K562 (cell line): ENCODE data around the gene TIPARP. TPM values are rescaled to one million over a fixed set of nuclear protein-coding genes. Genes with fewer than 3 reads are reported as not detected.

Source experiments
- ATAC-seq: fragments of 200-7000 bp; cut with Tn5 transposase; 3 replicates; pipeline ENCODE4 v1.9.1; 2020; ENCODE audit warnings: moderate library complexity
- BruUV-seq: library from RNA; stranded (reverse); fragments of 400-500 nt; replicated peaks from 2 replicates; lab custom pipeline; 2021; lab: Mats Ljungman, UMichigan
- CTCF ChIA-PET: fragments of 300-600 bp; formaldehyde crosslinking; extraction: SDS; loops from one replicate; lab custom pipeline; 2021; ENCODE audit warnings: low intra/inter-chr PET ratio; lab: Yijun Ruan, JAX
- POLR2A ChIA-PET: fragments of 300-600, 350-650 bp; sonication (Branson Sonifier 250); formaldehyde crosslinking; extraction: SDS; loops from one replicate; lab custom pipeline; 2021; ENCODE audit warnings: antibody characterized with exemption, inconsistent platforms; lab: Yijun Ruan, JAX
- DNase-seq, 4 experiments: peaks; one replicate each; pipeline versions ENCODE4 v3.0.0 to v3.0.0-alpha.2; 2011 to 2018; ENCODE audit warnings: low spot score in 3 of 4, mixed read lengths in 3 of 4; ENCODE audit errors: extremely low read depth in 1 of 4
- FAIRE-seq: peaks from 2 replicates; lab custom pipeline; 2011; peaks lifted over from hg19 to GRCh38; lab: Jason Lieb, UNC
- H2AFZ ChIP-seq: 2 replicates; pipeline ENCODE4 v1.6.0; 2011; ENCODE audit warnings: low read depth, low read length, control low read depth, inconsistent platforms
- H3K27ac ChIP-seq: fragments of 200-600 bp; 3 replicates; pipeline ENCODE4 v1.8.0; 2011; ENCODE audit warnings: low read depth, mild to moderate bottlenecking, control low read depth, inconsistent platforms, low read length, moderate library complexity, mixed read lengths; ENCODE audit errors: extremely low read depth
- H3K27me3 ChIP-seq, 2 experiments: fragments of 300-600 bp in 1 of 2; 2 replicates in 1 of 2; 3 replicates in 1 of 2; pipeline versions ENCODE4 v1.6.0 to v1.8.0; 2011; ENCODE audit warnings: inconsistent platforms in 2 of 2, low read length in 2 of 2, mild to moderate bottlenecking in 1 of 2, mixed read lengths in 1 of 2, moderate library complexity in 1 of 2; ENCODE audit not compliant: control insufficient read depth in 2 of 2, insufficient read depth in 2 of 2
- H3K36me3 ChIP-seq: fragments of 300-600 bp; 3 replicates; pipeline ENCODE4 v1.8.0; 2011; ENCODE audit warnings: mild to moderate bottlenecking, low read length, inconsistent platforms; ENCODE audit not compliant: control insufficient read depth, insufficient read depth
- H3K4me1 ChIP-seq, 2 experiments: fragments of 200-600 bp in 1 of 2; replicated peaks in 1 of 2; 2 replicates in 1 of 2; 3 replicates in 1 of 2; pipeline versions ENCODE4 v1.5.1 to v1.8.0; 2011; ENCODE audit warnings: inconsistent platforms in 2 of 2, low read length in 2 of 2, mild to moderate bottlenecking in 1 of 2, mixed read lengths in 1 of 2, moderate library complexity in 1 of 2; ENCODE audit not compliant: control insufficient read depth in 2 of 2, insufficient read depth in 2 of 2
- H3K4me2 ChIP-seq: 2 replicates; pipeline ENCODE4 v1.6.1; 2011; ENCODE audit warnings: low read length, control low read depth, inconsistent platforms, mixed read lengths; ENCODE audit not compliant: insufficient read depth
- H3K4me3 ChIP-seq: fragments of 200-600 bp; sonication (generic), shearing (Covaris generic); 2 replicates; pipeline ENCODE4 v1.5.1; 2016; ENCODE audit warnings: control low read depth, inconsistent platforms
- H3K79me2 ChIP-seq: fragments of 200-600 bp; 3 replicates; pipeline ENCODE4 v1.8.0; 2011; ENCODE audit warnings: low read length, inconsistent platforms; ENCODE audit not compliant: control insufficient read depth, insufficient read depth
- H3K9ac ChIP-seq, 2 experiments: 2 replicates each; pipeline versions ENCODE4 v1.6.0 to v1.6.1; 2011; ENCODE audit warnings: low read depth in 2 of 2, low read length in 2 of 2, control low read depth in 1 of 2, inconsistent platforms in 1 of 2, mild to moderate bottlenecking in 1 of 2, mixed read lengths in 1 of 2; ENCODE audit not compliant: insufficient read depth in 1 of 2
- H3K9me1 ChIP-seq: one replicate; pipeline ENCODE4 v1.6.0; 2011; ENCODE audit warnings: inconsistent platforms, mild to moderate bottlenecking, low read length, moderate library complexity; ENCODE audit not compliant: control insufficient read depth, insufficient read depth
- H3K9me3 ChIP-seq: replicated peaks from 2 replicates; pipeline ENCODE4 v1.5.1; 2011; ENCODE audit warnings: low read depth, low read length, inconsistent platforms; ENCODE audit not compliant: control insufficient read depth, insufficient read depth
- H4K20me1 ChIP-seq: replicated peaks from 2 replicates; pipeline ENCODE4 v1.6.1; 2011; ENCODE audit warnings: low read length, inconsistent platforms, mixed read lengths; ENCODE audit not compliant: control insufficient read depth, insufficient read depth
- CXXC5 ChIP-seq: fragments of 250-450 bp; sonication (Bioruptor Pico); IDR thresholded peaks from 2 replicates; pipeline ENCODE4 v1.8.0; 2022; ENCODE audit warnings: inconsistent platforms, mild to moderate bottlenecking, moderate library complexity
- NCOA1 ChIP-seq: fragments of 450-650 bp; IDR thresholded peaks from 2 replicates; pipeline ENCODE4 v1.6.1; 2016; ENCODE audit warnings: low read depth
- SIX5 ChIP-seq, 2 experiments: IDR thresholded peaks; 2 replicates each; pipeline ENCODE4 v1.6.1; 2011; ENCODE audit warnings: low read length in 2 of 2, borderline replicate concordance in 1 of 2, low read depth in 1 of 2, mild to moderate bottlenecking in 1 of 2, moderate library complexity in 1 of 2; ENCODE audit not compliant: insufficient read depth in 1 of 2
- SMARCA5 ChIP-seq: fragments of 450-650 bp; IDR thresholded peaks from 2 replicates; pipeline ENCODE4 v1.6.1; 2016
- ZC3H11A ChIP-seq: IDR thresholded peaks from 2 replicates; pipeline ENCODE4 v1.6.1; 2012; ENCODE audit warnings: low read depth, low read length, improper control_type of control experiment
- ZNF282 ChIP-seq: sonication (generic); formaldehyde crosslinking; IDR thresholded peaks from 2 replicates; pipeline ENCODE4 v1.8.1; 2023; ENCODE audit warnings: missing genetic modification reagents
- ZNF77 ChIP-seq: fragments of 250-450 bp; sonication (Bioruptor Pico); IDR thresholded peaks from 2 replicates; pipeline ENCODE4 v1.5.0; 2020
- WGBS: fragments of 100-300 bp; shearing (Covaris generic); methylation state at CpG from one replicate; pipeline ENCODE4 v1.1.6; 2016; ENCODE audit warnings: low coverage, mixed read lengths; ENCODE audit not compliant: insufficient coverage; ENCODE audit errors: missing lambda C conversion rate; 5-methylcytosine and 5-hydroxymethylcytosine counted together
- in situ Hi-C: fragments of 300-500 bp; cut with MboI; formaldehyde crosslinking; loops from 4 replicates; pipeline ENCODE4 v1.15.0; 2018; ENCODE audit warnings: inconsistent platforms, mixed read lengths
- intact Hi-C: fragments of 100-400 bp; cut with micrococcal nuclease; formaldehyde crosslinking; loops from 2 replicates; pipeline ENCODE4 v1.14.2; 2022
- polyA plus RNA-seq, 8 experiments: library from polyadenylated mRNA; depleted of rRNA in 4 of 8; stranded (reverse) in 5 of 8; unstranded in 3 of 8; fragments of >200 nt; fragmentation: Nextera tagmentation in 2 of 8; fragmentation: Illumina TruSeq in 1 of 8; extraction: Ambion mirVana in 2 of 8; extraction: Trizol in 1 of 8; gene quantifications; 2 replicates each; pipeline versions ENCODE4 v1.2.1 to v1.2.3, GENCODE V29; 2011 to 2014; ENCODE audit warnings: inconsistent platforms in 1 of 8, missing spikeins in 1 of 8
- total RNA-seq, 7 experiments: library from RNA; depleted of rRNA in 6 of 7; stranded (reverse); fragments of >200 nt in 6 of 7; fragmentation: Illumina TruSeq in 2 of 7; extraction: Trizol in 2 of 7; gene quantifications; 2 replicates each; pipeline versions ENCODE4 v1.2.1 to v1.2.3, GENCODE V29; 2011 to 2021; ENCODE audit warnings: low replicate concordance in 1 of 7
- TF ChIP-seq, protein P1 (sequence below), 2 experiments: fragments of 450-650 bp; IDR thresholded peaks; 2 replicates each; pipeline ENCODE4 v1.6.1; 2016
- TF ChIP-seq, protein P2 (sequence below): fragments of 450-650 bp; conservative IDR thresholded peaks from 2 replicates; pipeline ENCODE4 v1.6.1; 2016; ENCODE audit warnings: missing genetic modification characterization, low read depth, mild to moderate bottlenecking, missing compliant biosample characterization, moderate library complexity
- TF ChIP-seq, protein P3 (sequence below): fragments of 450-650 bp; IDR thresholded peaks from 2 replicates; pipeline ENCODE4 v1.6.1; 2016; ENCODE audit warnings: mild to moderate bottlenecking, moderate library complexity

Gene TIPARP
- total and polyA plus RNA-seq, 9 of the 15 experiments (the other 6 are each of a cell fraction or from before 2014, with no cell fraction given), result 2.4 to 29.4 (median 15.1) TPM

DNA sequence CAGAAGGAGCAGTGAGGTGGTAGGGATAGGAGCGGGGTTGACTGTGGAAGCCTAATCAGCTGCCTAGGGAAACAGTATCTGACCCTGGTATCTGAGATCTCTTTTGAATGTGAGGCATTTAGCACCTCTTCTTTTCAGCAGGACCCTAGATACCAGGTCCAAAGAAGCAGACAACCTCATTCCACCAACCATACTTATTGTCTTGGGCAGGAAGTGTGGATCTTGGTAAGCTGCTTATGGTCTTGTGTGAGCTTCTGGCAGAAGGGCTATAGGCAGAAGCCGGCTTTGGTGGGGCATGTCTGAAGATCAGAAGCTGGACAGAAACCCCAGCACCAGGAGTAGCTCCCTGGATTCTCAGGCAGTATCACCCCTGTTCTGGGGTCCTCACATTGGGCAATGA, 65.6 kb downstream of the TIPARP start:
- Histone ChIP-seq H3K27me3 (no peaks in the 10 kb centered on the region), H3K4me2 (no peak overlapping the region), H3K36me3 (no peaks in the 10 kb centered on the region), H3K4me1 (peaks cover 0 to 4% of the 10 kb centered on the region in 2 experiments; a peak in 1 of 5 replicates), H4K20me1 (no peaks in the 10 kb centered on the region), H2AFZ (no peak overlapping the region), H3K79me2 (no peaks in the 10 kb centered on the region), H3K9me3 (no peaks in the 10 kb centered on the region), H3K4me3 (no peak overlapping the region), H3K9me1 (no peaks in the 10 kb centered on the region), H3K9ac (no peak overlapping the region), H3K27ac (no peak overlapping the region)
- 19% methylated on average over 2 of the region's 2 CpGs for WGBS
- no peak for TF ChIP-seq NCOA1
- TF ChIP-seq ZNF77 (CRISPR knock-in tag), result no peak
- no peak for TF ChIP-seq ZC3H11A
- TF ChIP-seq CXXC5 (CRISPR knock-in tag), result no peak
- TF ChIP-seq, protein P1, sequence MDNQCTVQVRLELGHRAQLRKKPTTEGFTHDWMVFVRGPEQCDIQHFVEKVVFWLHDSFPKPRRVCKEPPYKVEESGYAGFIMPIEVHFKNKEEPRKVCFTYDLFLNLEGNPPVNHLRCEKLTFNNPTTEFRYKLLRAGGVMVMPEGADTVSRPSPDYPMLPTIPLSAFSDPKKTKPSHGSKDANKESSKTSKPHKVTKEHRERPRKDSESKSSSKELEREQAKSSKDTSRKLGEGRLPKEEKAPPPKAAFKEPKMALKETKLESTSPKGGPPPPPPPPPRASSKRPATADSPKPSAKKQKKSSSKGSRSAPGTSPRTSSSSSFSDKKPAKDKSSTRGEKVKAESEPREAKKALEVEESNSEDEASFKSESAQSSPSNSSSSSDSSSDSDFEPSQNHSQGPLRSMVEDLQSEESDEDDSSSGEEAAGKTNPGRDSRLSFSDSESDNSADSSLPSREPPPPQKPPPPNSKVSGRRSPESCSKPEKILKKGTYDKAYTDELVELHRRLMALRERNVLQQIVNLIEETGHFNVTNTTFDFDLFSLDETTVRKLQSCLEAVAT (IDR thresholded peaks at IDR 0.05), result no peak
- TF ChIP-seq SIX5 (IDR thresholded peaks at IDR 0.05; ENCODE audit: borderline replicate concordance in 1 of 2, insufficient read depth in 1 of 2, low read depth in 1 of 2, low read length in 2 of 2), result no peak
- no peak for TF ChIP-seq SMARCA5
- TF ChIP-seq, protein P2, sequence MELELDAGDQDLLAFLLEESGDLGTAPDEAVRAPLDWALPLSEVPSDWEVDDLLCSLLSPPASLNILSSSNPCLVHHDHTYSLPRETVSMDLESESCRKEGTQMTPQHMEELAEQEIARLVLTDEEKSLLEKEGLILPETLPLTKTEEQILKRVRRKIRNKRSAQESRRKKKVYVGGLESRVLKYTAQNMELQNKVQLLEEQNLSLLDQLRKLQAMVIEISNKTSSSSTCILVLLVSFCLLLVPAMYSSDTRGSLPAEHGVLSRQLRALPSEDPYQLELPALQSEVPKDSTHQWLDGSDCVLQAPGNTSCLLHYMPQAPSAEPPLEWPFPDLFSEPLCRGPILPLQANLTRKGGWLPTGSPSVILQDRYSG (tag), result no peak
- TF ChIP-seq, protein P3, sequence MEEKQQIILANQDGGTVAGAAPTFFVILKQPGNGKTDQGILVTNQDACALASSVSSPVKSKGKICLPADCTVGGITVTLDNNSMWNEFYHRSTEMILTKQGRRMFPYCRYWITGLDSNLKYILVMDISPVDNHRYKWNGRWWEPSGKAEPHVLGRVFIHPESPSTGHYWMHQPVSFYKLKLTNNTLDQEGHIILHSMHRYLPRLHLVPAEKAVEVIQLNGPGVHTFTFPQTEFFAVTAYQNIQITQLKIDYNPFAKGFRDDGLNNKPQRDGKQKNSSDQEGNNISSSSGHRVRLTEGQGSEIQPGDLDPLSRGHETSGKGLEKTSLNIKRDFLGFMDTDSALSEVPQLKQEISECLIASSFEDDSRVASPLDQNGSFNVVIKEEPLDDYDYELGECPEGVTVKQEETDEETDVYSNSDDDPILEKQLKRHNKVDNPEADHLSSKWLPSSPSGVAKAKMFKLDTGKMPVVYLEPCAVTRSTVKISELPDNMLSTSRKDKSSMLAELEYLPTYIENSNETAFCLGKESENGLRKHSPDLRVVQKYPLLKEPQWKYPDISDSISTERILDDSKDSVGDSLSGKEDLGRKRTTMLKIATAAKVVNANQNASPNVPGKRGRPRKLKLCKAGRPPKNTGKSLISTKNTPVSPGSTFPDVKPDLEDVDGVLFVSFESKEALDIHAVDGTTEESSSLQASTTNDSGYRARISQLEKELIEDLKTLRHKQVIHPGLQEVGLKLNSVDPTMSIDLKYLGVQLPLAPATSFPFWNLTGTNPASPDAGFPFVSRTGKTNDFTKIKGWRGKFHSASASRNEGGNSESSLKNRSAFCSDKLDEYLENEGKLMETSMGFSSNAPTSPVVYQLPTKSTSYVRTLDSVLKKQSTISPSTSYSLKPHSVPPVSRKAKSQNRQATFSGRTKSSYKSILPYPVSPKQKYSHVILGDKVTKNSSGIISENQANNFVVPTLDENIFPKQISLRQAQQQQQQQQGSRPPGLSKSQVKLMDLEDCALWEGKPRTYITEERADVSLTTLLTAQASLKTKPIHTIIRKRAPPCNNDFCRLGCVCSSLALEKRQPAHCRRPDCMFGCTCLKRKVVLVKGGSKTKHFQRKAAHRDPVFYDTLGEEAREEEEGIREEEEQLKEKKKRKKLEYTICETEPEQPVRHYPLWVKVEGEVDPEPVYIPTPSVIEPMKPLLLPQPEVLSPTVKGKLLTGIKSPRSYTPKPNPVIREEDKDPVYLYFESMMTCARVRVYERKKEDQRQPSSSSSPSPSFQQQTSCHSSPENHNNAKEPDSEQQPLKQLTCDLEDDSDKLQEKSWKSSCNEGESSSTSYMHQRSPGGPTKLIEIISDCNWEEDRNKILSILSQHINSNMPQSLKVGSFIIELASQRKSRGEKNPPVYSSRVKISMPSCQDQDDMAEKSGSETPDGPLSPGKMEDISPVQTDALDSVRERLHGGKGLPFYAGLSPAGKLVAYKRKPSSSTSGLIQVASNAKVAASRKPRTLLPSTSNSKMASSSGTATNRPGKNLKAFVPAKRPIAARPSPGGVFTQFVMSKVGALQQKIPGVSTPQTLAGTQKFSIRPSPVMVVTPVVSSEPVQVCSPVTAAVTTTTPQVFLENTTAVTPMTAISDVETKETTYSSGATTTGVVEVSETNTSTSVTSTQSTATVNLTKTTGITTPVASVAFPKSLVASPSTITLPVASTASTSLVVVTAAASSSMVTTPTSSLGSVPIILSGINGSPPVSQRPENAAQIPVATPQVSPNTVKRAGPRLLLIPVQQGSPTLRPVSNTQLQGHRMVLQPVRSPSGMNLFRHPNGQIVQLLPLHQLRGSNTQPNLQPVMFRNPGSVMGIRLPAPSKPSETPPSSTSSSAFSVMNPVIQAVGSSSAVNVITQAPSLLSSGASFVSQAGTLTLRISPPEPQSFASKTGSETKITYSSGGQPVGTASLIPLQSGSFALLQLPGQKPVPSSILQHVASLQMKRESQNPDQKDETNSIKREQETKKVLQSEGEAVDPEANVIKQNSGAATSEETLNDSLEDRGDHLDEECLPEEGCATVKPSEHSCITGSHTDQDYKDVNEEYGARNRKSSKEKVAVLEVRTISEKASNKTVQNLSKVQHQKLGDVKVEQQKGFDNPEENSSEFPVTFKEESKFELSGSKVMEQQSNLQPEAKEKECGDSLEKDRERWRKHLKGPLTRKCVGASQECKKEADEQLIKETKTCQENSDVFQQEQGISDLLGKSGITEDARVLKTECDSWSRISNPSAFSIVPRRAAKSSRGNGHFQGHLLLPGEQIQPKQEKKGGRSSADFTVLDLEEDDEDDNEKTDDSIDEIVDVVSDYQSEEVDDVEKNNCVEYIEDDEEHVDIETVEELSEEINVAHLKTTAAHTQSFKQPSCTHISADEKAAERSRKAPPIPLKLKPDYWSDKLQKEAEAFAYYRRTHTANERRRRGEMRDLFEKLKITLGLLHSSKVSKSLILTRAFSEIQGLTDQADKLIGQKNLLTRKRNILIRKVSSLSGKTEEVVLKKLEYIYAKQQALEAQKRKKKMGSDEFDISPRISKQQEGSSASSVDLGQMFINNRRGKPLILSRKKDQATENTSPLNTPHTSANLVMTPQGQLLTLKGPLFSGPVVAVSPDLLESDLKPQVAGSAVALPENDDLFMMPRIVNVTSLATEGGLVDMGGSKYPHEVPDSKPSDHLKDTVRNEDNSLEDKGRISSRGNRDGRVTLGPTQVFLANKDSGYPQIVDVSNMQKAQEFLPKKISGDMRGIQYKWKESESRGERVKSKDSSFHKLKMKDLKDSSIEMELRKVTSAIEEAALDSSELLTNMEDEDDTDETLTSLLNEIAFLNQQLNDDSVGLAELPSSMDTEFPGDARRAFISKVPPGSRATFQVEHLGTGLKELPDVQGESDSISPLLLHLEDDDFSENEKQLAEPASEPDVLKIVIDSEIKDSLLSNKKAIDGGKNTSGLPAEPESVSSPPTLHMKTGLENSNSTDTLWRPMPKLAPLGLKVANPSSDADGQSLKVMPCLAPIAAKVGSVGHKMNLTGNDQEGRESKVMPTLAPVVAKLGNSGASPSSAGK, result no peak
- no peak for TF ChIP-seq ZNF282
- POLR2A ChIA-PET, result interaction anchor here (0.6 kb wide), 1 partner anchor 288 kb away, joined by 4 read pairs; no protein-coding TSS in a partner anchor
- FAIRE-seq (no peak), DNase-seq (no peak), ATAC-seq (no peak; the same call in 2 of the 3 replicates)
- in situ Hi-C loops (no loop called here), intact Hi-C loops (no loop called here)
- CTCF ChIA-PET, result no interaction called here
- no TSS peak for BruUV-seq
